Bronchial epithelial cell (primary cell): ENCODE data around the gene CSGALNACT2. TPM values are rescaled to one million over a fixed set of nuclear protein-coding genes. Genes with fewer than 3 reads are reported as not detected.

Source experiments
- DNase-seq: peaks from one replicate; pipeline ENCODE4 v3.0.0-alpha.2; 2010; ENCODE audit warnings: low read depth
- FAIRE-seq: peaks from 2 replicates; lab custom pipeline; 2011; peaks lifted over from hg19 to GRCh38; lab: Jason Lieb, UNC
- H3K27me3 ChIP-seq: 2 replicates; pipeline ENCODE4 v1.5.1; 2011; ENCODE audit warnings: low read length; ENCODE audit not compliant: control insufficient read depth, insufficient read depth
- H3K36me3 ChIP-seq: 2 replicates; pipeline ENCODE4 v1.5.1; 2011; ENCODE audit warnings: low read length; ENCODE audit not compliant: control insufficient read depth, insufficient read depth
- H3K4me3 ChIP-seq: 2 replicates; pipeline ENCODE4 v1.5.1; 2011; ENCODE audit warnings: mild to moderate bottlenecking, low read depth, low read length, control low read depth
- total RNA-seq: library from RNA; depleted of rRNA; stranded (reverse); fragments of >200 nt; gene quantifications from 2 replicates; pipeline ENCODE4 v1.2.1, GENCODE V29; 2014
- TF ChIP-seq, protein P1 (sequence below): IDR thresholded peaks from 2 replicates; pipeline ENCODE4 v1.5.1; 2011; ENCODE audit warnings: mild to moderate bottlenecking, moderate library complexity, low read length, control low read depth, inconsistent platforms; ENCODE audit not compliant: insufficient read depth, severe bottlenecking

Gene CSGALNACT2
- total RNA-seq, 1 donor from 2014 or later: 17.4 TPM

DNA sequence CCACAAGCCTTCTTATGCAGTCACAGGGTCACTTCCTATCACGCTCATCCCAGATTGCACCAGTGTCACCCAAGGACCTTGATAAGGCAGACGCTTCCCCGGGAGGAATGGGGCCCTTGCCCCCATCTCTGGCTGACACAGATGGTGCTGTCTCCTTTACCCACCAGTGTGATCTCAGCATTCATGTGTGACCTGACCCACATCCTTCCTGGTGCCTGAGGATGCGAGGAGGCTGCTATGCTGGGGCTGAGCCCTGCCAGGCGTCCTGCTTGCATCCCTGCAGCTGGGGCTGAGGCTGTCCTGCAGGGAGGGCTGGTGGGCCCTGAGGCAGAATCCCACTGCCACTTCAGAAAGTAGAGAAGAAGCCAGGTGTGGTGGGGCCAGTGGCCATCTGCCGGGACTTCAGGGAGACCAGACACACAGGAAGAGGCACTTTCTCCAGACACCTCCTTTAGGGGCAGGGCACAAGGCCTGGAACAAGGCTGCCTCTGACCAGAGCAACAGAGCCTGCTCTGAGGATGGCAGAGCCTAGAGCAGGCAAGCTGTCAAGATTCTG lies 93.4 kb downstream of the CSGALNACT2 start:
- Histone ChIP-seq H3K4me3 (no peak overlapping the region), H3K36me3 (no peaks in the 10 kb centered on the region), H3K27me3 (peaks cover 29% of the 10 kb centered on the region)
- TF ChIP-seq, protein P1, sequence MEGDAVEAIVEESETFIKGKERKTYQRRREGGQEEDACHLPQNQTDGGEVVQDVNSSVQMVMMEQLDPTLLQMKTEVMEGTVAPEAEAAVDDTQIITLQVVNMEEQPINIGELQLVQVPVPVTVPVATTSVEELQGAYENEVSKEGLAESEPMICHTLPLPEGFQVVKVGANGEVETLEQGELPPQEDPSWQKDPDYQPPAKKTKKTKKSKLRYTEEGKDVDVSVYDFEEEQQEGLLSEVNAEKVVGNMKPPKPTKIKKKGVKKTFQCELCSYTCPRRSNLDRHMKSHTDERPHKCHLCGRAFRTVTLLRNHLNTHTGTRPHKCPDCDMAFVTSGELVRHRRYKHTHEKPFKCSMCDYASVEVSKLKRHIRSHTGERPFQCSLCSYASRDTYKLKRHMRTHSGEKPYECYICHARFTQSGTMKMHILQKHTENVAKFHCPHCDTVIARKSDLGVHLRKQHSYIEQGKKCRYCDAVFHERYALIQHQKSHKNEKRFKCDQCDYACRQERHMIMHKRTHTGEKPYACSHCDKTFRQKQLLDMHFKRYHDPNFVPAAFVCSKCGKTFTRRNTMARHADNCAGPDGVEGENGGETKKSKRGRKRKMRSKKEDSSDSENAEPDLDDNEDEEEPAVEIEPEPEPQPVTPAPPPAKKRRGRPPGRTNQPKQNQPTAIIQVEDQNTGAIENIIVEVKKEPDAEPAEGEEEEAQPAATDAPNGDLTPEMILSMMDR: no peak
- FAIRE-seq (no peak), DNase-seq (no peak)

GRCh38 chr10:43233601-43234430 lies 95.6 kb downstream of the CSGALNACT2 start:
- TF ChIP-seq, protein P1: no peak
- no peaks in the 10 kb centered on the region for H3K36me3 ChIP-seq
- DNase-seq (no peak), FAIRE-seq (no peak)
- H3K4me3 ChIP-seq: no peak overlapping the region
- H3K27me3 ChIP-seq: peaks cover 18% of the 10 kb centered on the region

DNA sequence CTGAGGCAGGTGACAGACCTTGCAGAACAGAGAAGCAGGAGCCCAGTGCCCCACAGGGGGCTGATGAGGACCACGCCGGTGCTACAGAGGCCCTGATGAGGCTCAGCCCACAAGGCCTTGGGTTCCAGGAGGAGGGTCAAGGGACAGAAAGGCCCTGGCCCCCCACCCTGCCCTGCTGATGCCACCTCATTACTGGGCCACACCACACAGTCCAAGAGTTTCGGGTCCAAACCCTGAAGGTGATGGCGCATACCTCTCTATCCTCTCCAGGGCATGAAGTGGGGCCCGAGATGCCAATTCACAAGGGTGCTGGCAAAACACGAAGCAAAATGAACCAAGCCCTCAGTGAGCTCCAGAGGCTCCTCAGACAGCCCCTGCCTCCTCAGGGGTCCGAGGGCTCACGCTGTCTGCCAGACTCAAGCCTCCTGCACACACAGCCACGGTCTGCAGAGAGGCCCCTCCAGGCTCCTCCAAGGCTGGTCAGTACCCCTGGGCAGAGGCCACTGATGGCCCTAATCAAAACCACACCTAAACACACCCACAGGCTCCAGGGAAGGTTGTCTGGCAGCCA lies 96.3 kb downstream of the CSGALNACT2 start:
- H3K4me3 ChIP-seq: no peak overlapping the region
- no peaks in the 10 kb centered on the region for H3K36me3 ChIP-seq
- no peak for FAIRE-seq
- H3K27me3 ChIP-seq: peaks cover 14% of the 10 kb centered on the region
- no peak for DNase-seq
- TF ChIP-seq, protein P1: no peak

Other genes starting within 250 kb of the CSGALNACT2 start
- gene RET, start 61.4 kb upstream of the CSGALNACT2 start, total RNA-seq: 0.26 and 0.53 TPM in 2 replicates
- 12.1 and 19.7 TPM in 2 replicates for gene RASGEF1A, start 128.6 kb downstream of the CSGALNACT2 start, total RNA-seq
- gene FXYD4, start 233.2 kb downstream of the CSGALNACT2 start, total RNA-seq: not detected in 2 replicates